Measurements from ENCODE around the gene TRIM24. TPM values are rescaled to one million over a fixed set of nuclear protein-coding genes. Genes with fewer than 3 reads are reported as not detected.
"Not testable (repeated sequence)": the region's sequence is repeated elsewhere in the genome, so short reads cannot be mapped to it uniquely, and the experiment has no call there.

The TRIM24 gene
- total RNA-seq = 10 to 100 TPM; 11.6 to 12.3 TPM

GRCh38 chr7:138460176-138460648 lies at the start of gene TRIM24:
Gene TRIM24 (plus strand): TSS chr7:138460259. CDS start chr7:138460549, 290 bp downstream.
- no peak for DNase-seq
- Mint-ChIP-seq H3K36me3 (ENCODE audit: low read depth) (peaks cover 10% of the 10 kb centered on the region), H3K27ac (peak within 1 kb of the TSS; percentile 88), H3K4me1 (ENCODE audit: low read depth) (peaks cover 28% of the 10 kb centered on the region), H3K9me3 (no peaks in the 10 kb centered on the region), H3K27me3 (ENCODE audit: low read depth) (no peaks in the 10 kb centered on the region), H3K4me3 (peak within 1 kb of the TSS; percentile 94)
- CTCF ChIA-PET = interaction anchor here (0.6 to 1.3 kb wide), 3 partner anchors 8 to 294 kb away, joined by 3 to 5 read pairs (median 3); no protein-coding TSS in a partner anchor
- intact Hi-C loops (cut with micrococcal nuclease) = loop anchor here (1.0 to 10.0 kb wide), 10 partner anchors 18 to 900 kb away; partner anchors contain the start of genes UBN2 and ZC3HAV1

- H3K9me3 Mint-ChIP-seq; intact Hi-C loops (cut with micrococcal nuclease); CTCF ChIA-PET; H3K27ac Mint-ChIP-seq; H3K4me1 Mint-ChIP-seq (ENCODE audit: low read depth); H3K36me3 Mint-ChIP-seq (ENCODE audit: low read depth); H3K27me3 Mint-ChIP-seq (ENCODE audit: low read depth); H3K4me3 Mint-ChIP-seq; DNase-seq: not testable (repeated sequence)
Measured at GRCh38 chr7:138412077-138412476, 48.0 kb upstream of the TRIM24 start.

- DNase-seq; H3K4me3 Mint-ChIP-seq; H3K27ac Mint-ChIP-seq; H3K4me1 Mint-ChIP-seq (ENCODE audit: low read depth); intact Hi-C loops (cut with micrococcal nuclease); H3K9me3 Mint-ChIP-seq; H3K27me3 Mint-ChIP-seq (ENCODE audit: low read depth); CTCF ChIA-PET; H3K36me3 Mint-ChIP-seq (ENCODE audit: low read depth): not testable (repeated sequence)
Measured at GRCh38 chr7:138412921-138413320, 47.1 kb upstream of the TRIM24 start.

- no peaks in the 10 kb centered on the region for H3K4me1 Mint-ChIP-seq (ENCODE audit: low read depth)
- DNase-seq = no peak
- H3K27ac Mint-ChIP-seq = no peak overlapping the region
- CTCF ChIA-PET = no interaction called here
- H3K36me3 Mint-ChIP-seq (ENCODE audit: low read depth) = no peaks in the 10 kb centered on the region
- intact Hi-C loops (cut with micrococcal nuclease) = no loop called here
- H3K9me3 Mint-ChIP-seq = no peaks in the 10 kb centered on the region
- H3K4me3 Mint-ChIP-seq = no peak overlapping the region
- no peaks in the 10 kb centered on the region for H3K27me3 Mint-ChIP-seq (ENCODE audit: low read depth)
Measured at GRCh38 chr7:138417078-138417700, 42.9 kb upstream of the TRIM24 start.

DNA sequence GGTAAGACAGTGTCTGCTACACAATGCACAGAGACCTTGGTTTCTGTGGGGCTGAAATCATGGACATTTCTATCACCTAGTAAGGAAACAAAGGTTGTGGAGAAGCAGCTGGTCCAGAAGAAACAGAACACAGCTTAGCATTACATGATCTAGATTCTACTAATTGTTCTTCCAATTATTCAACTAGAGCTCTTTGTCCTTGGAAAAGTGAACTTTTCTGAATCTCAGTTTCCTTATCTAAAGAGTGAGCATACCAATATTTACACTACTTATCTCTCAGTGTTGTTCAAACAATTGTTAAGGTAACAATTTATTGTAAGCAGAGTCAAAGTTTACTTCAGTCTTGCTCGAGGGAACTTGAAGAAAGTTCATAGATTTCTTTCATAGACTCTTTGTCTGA lies 42.3 kb upstream of the TRIM24 start:
- no peaks in the 10 kb centered on the region for H3K27me3 Mint-ChIP-seq (ENCODE audit: low read depth)
- no peak for DNase-seq
- H3K27ac Mint-ChIP-seq = no peak overlapping the region
- H3K36me3 Mint-ChIP-seq (ENCODE audit: low read depth) = no peaks in the 10 kb centered on the region
- CTCF ChIA-PET = no interaction called here
- intact Hi-C loops (cut with micrococcal nuclease) = no loop called here
- no peaks in the 10 kb centered on the region for H3K4me1 Mint-ChIP-seq (ENCODE audit: low read depth)
- H3K9me3 Mint-ChIP-seq = no peaks in the 10 kb centered on the region
- H3K4me3 Mint-ChIP-seq = no peak overlapping the region

GRCh38 chr7:138418403-138418802 lies 41.7 kb upstream of the TRIM24 start:
- CTCF ChIA-PET; DNase-seq; intact Hi-C loops (cut with micrococcal nuclease); H3K9me3 Mint-ChIP-seq; H3K4me1 Mint-ChIP-seq (ENCODE audit: low read depth); H3K27ac Mint-ChIP-seq; H3K27me3 Mint-ChIP-seq (ENCODE audit: low read depth); H3K36me3 Mint-ChIP-seq (ENCODE audit: low read depth); H3K4me3 Mint-ChIP-seq: not testable (repeated sequence)

DNA sequence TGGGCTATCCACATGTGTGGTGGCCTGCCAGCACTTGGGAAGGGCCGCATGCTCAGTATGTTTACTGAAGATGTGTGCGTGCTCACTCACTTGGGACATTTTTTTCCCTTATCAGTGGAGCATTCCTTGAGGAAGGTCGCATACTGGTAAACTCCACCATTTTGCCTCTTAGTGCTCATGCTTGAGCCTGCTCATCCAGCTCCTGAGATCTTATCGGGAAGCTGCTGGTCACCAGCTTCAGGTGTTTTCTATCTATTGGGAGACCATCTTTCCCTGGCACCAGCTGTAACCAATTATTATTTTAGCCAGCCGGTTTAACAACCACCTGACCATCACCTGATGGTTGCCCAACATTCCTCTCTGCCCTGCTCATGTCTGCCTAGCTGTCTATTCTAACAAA lies 35.0 kb upstream of the TRIM24 start:
- CTCF ChIA-PET = interaction anchor here (1.6 kb wide), 1 partner anchor 314 kb away, joined by 7 read pairs; no protein-coding TSS in a partner anchor
- no peaks in the 10 kb centered on the region for H3K27me3 Mint-ChIP-seq (ENCODE audit: low read depth)
- no peak overlapping the region for H3K4me3 Mint-ChIP-seq
- H3K27ac Mint-ChIP-seq = no peak overlapping the region
- no peaks in the 10 kb centered on the region for H3K4me1 Mint-ChIP-seq (ENCODE audit: low read depth)
- peaks cover 14% of the 10 kb centered on the region for H3K9me3 Mint-ChIP-seq
- intact Hi-C loops (cut with micrococcal nuclease) = no loop called here
- DNase-seq = no peak
- H3K36me3 Mint-ChIP-seq (ENCODE audit: low read depth) = peaks cover 7% of the 10 kb centered on the region

DNA sequence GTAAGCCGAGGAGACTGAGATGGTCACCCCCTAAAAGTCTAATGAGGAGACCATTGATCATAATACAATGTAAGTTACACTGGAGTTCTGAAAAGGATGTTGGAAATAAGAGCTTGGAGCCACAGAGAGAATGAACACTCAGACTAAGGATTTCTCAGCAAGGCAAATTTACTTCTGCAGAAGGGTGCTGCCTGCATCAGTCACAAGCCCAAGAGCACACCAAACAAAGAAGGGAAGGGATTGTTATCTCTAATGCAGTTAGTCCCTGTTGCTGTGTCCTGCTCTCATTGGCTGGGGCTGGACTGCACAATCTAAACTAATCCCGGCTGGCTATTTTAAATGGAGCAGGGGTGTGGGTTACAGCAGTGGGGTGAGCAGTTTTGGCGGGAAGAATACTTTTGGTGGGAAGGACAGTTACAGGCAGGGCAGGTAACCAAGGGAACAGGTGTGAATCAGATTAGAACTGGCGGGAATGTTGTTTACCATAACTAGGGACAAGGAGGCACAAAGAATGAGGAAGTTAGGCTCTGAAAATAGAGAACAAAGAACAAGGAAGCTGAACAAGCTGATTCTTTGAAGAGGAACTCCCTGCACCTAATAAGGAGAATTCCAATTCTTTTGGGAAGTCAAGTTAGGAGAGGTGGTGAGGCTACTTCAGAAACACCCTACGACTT lies 30.3 kb upstream of the TRIM24 start:
- Mint-ChIP-seq H3K4me3 (no peak overlapping the region), H3K27ac (no peak overlapping the region), H3K27me3 (ENCODE audit: low read depth) (peaks cover 3% of the 10 kb centered on the region), H3K4me1 (ENCODE audit: low read depth) (no peaks in the 10 kb centered on the region), H3K9me3 (peaks cover 32% of the 10 kb centered on the region), H3K36me3 (ENCODE audit: low read depth) (peaks cover 7% of the 10 kb centered on the region)
- CTCF ChIA-PET = no interaction called here
- intact Hi-C loops (cut with micrococcal nuclease) = no loop called here
- DNase-seq = no peak

- Mint-ChIP-seq H3K4me1 (ENCODE audit: low read depth) (no peaks in the 10 kb centered on the region), H3K4me3 (no peak overlapping the region), H3K9me3 (peaks cover 36% of the 10 kb centered on the region), H3K36me3 (ENCODE audit: low read depth) (peaks cover 11% of the 10 kb centered on the region), H3K27me3 (ENCODE audit: low read depth) (peaks cover 3% of the 10 kb centered on the region), H3K27ac (peak overlapping the region; percentile 57)
- CTCF ChIA-PET = interaction anchor here (1.0 kb wide), 1 partner anchor 421 kb away, joined by 3 read pairs; no protein-coding TSS in a partner anchor
- intact Hi-C loops (cut with micrococcal nuclease) = no loop called here
- DNase-seq = no peak
Measured at GRCh38 chr7:138431517-138431916, 28.5 kb upstream of the TRIM24 start.

DNA sequence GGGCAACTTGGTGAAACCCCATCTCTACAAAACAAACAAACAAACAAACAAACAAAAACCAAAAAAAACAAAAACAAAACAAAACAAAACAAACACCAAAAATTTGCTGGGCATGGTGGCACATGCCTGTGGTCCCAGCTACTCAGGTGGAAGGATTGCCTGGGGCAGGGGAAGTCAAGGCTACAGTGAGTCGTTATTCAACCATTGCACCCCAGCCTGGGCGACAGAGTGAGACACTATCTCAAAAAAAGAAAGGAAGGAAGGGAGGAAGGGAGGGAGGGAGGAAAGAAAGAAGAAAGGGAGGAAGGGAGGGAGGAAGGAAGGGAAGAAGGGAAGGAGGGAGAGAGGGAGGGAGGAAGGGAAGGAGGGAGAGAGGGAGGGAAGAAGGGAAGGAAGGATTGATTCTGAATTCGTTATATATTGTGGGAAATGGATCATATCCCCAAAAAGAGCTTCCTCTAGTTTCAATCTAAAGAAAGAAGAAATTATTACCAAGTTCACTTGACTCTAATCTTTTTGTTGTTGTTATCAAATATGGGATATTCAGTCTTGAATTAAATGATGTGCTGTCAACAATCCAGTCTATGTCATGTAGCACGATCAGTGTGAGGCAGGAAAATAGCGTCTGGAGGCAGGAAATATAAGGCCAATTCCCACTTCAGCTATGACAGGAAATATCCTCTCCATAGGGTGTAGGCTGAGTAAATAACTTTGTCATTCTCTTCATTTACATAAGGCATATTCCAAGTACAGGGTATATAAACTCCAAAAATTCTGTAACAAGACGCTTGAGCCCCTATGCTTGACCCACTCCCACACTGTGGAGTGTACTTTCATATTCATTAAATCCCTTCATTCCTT lies 26.2 kb upstream of the TRIM24 start:
- Mint-ChIP-seq H3K9me3 (peaks cover 33% of the 10 kb centered on the region), H3K27me3 (ENCODE audit: low read depth) (peaks cover 3% of the 10 kb centered on the region), H3K36me3 (ENCODE audit: low read depth) (peaks cover 11% of the 10 kb centered on the region), H3K4me3 (no peak overlapping the region), H3K4me1 (ENCODE audit: low read depth) (no peaks in the 10 kb centered on the region), H3K27ac (no peak overlapping the region)
- intact Hi-C loops (cut with micrococcal nuclease) = no loop called here
- CTCF ChIA-PET = interaction anchor here (0.7 kb wide), 1 partner anchor 24 kb away, joined by 3 read pairs; no protein-coding TSS in a partner anchor
- DNase-seq = no peak

DNA sequence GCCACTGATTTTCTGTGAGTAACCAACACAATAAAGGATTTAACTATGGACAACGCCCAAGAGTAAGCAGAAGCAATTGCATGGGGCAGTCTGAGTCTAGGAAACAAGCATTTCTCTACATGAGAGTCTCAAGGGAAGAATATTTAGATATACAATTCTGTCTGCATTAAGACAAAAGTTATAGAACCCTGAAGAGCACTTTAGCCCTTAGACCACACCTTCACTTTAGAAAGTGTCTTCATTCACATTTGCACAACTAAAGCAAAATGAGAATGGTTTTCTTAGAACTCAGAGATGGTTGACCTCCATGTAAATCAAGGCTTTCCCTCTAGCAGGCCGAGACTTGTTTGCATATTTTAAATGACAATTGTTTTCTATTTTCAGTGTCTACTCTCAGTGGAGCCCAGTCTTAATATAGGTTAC lies 25.5 kb upstream of the TRIM24 start:
- CTCF ChIA-PET = no interaction called here
- H3K9me3 Mint-ChIP-seq = peaks cover 26% of the 10 kb centered on the region
- intact Hi-C loops (cut with micrococcal nuclease) = no loop called here
- no peaks in the 10 kb centered on the region for H3K4me1 Mint-ChIP-seq (ENCODE audit: low read depth)
- no peak overlapping the region for H3K4me3 Mint-ChIP-seq
- H3K27ac Mint-ChIP-seq = no peak overlapping the region
- peaks cover 8% of the 10 kb centered on the region for H3K36me3 Mint-ChIP-seq (ENCODE audit: low read depth)
- DNase-seq = no peak
- H3K27me3 Mint-ChIP-seq (ENCODE audit: low read depth) = peaks cover 3% of the 10 kb centered on the region

DNA sequence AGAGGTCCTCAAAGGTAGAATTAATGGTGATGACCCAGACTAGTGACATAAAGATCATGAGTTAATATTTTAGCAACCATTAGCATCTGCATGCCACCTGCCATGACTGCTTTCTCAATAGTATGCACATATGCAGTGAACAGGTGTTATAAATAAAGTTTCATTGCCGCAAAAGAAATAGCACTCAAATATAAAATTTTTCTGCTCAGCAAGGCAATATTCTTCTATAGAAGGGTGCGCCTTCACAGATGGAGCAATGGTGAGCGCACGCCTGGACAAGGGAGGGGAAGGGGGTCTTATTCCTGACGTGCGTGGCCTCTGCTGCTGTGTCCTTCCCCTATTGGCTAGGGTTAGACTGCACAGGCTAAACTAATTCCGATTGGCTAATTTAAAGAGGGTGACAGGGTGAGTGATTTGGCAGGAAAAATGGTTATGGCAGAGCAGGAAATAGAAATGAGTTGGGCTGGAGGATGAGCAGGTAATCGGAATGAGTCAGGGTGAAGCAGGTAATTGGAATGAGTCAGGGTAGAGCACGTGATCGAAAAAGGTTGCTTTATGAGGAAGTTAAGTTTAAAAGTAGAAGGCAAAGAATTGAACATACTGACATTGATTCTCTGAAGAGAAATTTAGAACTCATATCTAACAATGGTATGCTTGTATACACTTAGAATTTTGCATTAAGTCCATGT lies 24.7 kb upstream of the TRIM24 start:
- CTCF ChIA-PET = interaction anchor here (0.9 kb wide), 1 partner anchor 451 kb away, joined by 3 read pairs; no protein-coding TSS in a partner anchor
- Mint-ChIP-seq H3K4me1 (ENCODE audit: low read depth) (no peaks in the 10 kb centered on the region), H3K36me3 (ENCODE audit: low read depth) (peaks cover 4% of the 10 kb centered on the region), H3K9me3 (peaks cover 18% of the 10 kb centered on the region), H3K27ac (no peak overlapping the region), H3K4me3 (no peak overlapping the region), H3K27me3 (ENCODE audit: low read depth) (peaks cover 3% of the 10 kb centered on the region)
- intact Hi-C loops (cut with micrococcal nuclease) = no loop called here
- no peak for DNase-seq
